SH-SY5Y (cell line): ENCODE data around the gene RAB5B.

Experiments used
- GATA2 ChIP-seq: IDR thresholded peaks from 2 replicates; pipeline ENCODE4 v1.6.1; 2011; ENCODE audit warnings: mild to moderate bottlenecking, low read depth, low read length
- GATA3 ChIP-seq: IDR thresholded peaks from 2 replicates; pipeline ENCODE4 v1.6.1; 2011; ENCODE audit warnings: low read depth, mild to moderate bottlenecking, low read length, moderate library complexity

- TF ChIP-seq GATA2 (no peak), GATA3 (no peak)
These were observed 22.4 kb downstream of the RAB5B start for GRCh38 chr12:55996201-55996714.
